Left renal pelvis (tissue), 4 donors: ENCODE results near the gene COMMD2. TPM values are rescaled to one million over a fixed set of nuclear protein-coding genes. Genes with fewer than 3 reads are reported as not detected.

Experiments
- DNase-seq, 4 donors: peaks; one replicate each; pipeline ENCODE4 v3.0.0-alpha.2; 2013; ENCODE audit warnings: low read depth in 4 of 4, low spot score in 3 of 4
- polyA plus RNA-seq, 4 donors: library from polyadenylated mRNA; unstranded; fragments of 120-200 nt; gene quantifications; one replicate each; pipeline ENCODE4 v1.2.1, GENCODE V29; 2013; ENCODE audit not compliant: insufficient read length in 4 of 4

Gene COMMD2
- polyA plus RNA-seq: 10 to 100 TPM; 54.3 to 73.3 (median 64.7) TPM

- peak; percentile 64 to 76 (median 72) for DNase-seq
Measured at GRCh38 chr3:149752051-149752787, at the start of gene COMMD2. Gene COMMD2, minus strand, starts transcription at chr3:149752489. Its CDS starts 45 bp downstream, at chr3:149752444.

- DNase-seq: no peak
Measured at GRCh38 chr3:149801639-149802038, 49.4 kb upstream of the COMMD2 start.

- no peak for DNase-seq
Measured at GRCh38 chr3:149801195-149801594, 48.9 kb upstream of the COMMD2 start.

- DNase-seq: no peak
Measured at GRCh38 chr3:149800693-149801092, 48.4 kb upstream of the COMMD2 start.

GRCh38 chr3:149796026-149796425 is 43.7 kb upstream of the COMMD2 start:
- no peak for DNase-seq

- no peak for DNase-seq
Measured at GRCh38 chr3:149792452-149793270, 40.4 kb upstream of the COMMD2 start, which contains the start of gene ANKUB1. Gene ANKUB1, minus strand, starts transcription at chr3:149792554. Its CDS starts 188 bp downstream, at chr3:149792366.

- DNase-seq: no peak
Measured at GRCh38 chr3:149790698-149791097, 38.4 kb upstream of the COMMD2 start.

- no peak for DNase-seq
Measured at GRCh38 chr3:149790268-149790667, 38.0 kb upstream of the COMMD2 start.

- DNase-seq: no peak
Measured at GRCh38 chr3:149784064-149784704, 31.9 kb upstream of the COMMD2 start.

GRCh38 chr3:149783576-149783975 is 31.3 kb upstream of the COMMD2 start:
- no peak for DNase-seq

GRCh38 chr3:149781741-149782140 is 29.5 kb upstream of the COMMD2 start:
- DNase-seq: no peak

GRCh38 chr3:149781211-149781610 is 28.9 kb upstream of the COMMD2 start:
- no peak for DNase-seq

GRCh38 chr3:149777414-149778214 is 25.3 kb upstream of the COMMD2 start:
- no peak for DNase-seq

GRCh38 chr3:149776170-149776569 is 23.9 kb upstream of the COMMD2 start:
- no peak for DNase-seq

GRCh38 chr3:149772861-149773260 is 20.6 kb upstream of the COMMD2 start:
- DNase-seq: no peak

GRCh38 chr3:149771652-149772271 is 19.5 kb upstream of the COMMD2 start:
- DNase-seq: peak in 2 of 4 donors; percentile 8 to 11

GRCh38 chr3:149770246-149770645 is 18.0 kb upstream of the COMMD2 start:
- no peak for DNase-seq

- no peak for DNase-seq
Measured at GRCh38 chr3:149768704-149769103, 16.4 kb upstream of the COMMD2 start.

GRCh38 chr3:149767720-149768119 is 15.4 kb upstream of the COMMD2 start:
- DNase-seq: no peak

- DNase-seq: no peak
Measured at GRCh38 chr3:149765762-149766334, 13.6 kb upstream of the COMMD2 start.
